HepG2 (cell line): Measurements from ENCODE around the gene STBD1. TPM values are rescaled to one million over a fixed set of nuclear protein-coding genes. Genes with fewer than 3 reads are reported as not detected.

Experiments used
- ARID4A ChIP-seq: sonication (generic); formaldehyde crosslinking; IDR thresholded peaks from 2 replicates; pipeline ENCODE4 v1.5.0; 2020; ENCODE audit warnings: mild to moderate bottlenecking, missing genetic modification reagents, borderline replicate concordance
- CENPBD1 ChIP-seq: sonication (generic); formaldehyde crosslinking; IDR thresholded peaks from 2 replicates; pipeline ENCODE4 v1.8.0; 2022; ENCODE audit warnings: missing genetic modification reagents, low read depth, mild to moderate bottlenecking, borderline replicate concordance
- HCFC1 ChIP-seq: fragments of 150-350 bp; IDR thresholded peaks from 2 replicates; pipeline ENCODE4 v1.6.1; 2014; ENCODE audit warnings: low read depth, low read length
- KDM3A ChIP-seq: IDR thresholded peaks from 2 replicates; pipeline ENCODE4 v1.6.1; 2018; ENCODE audit warnings: low read depth, missing compliant biosample characterization
- MED13 ChIP-seq: sonication (generic); formaldehyde crosslinking; IDR thresholded peaks from 2 replicates; pipeline ENCODE4 v1.5.0; 2020; ENCODE audit warnings: missing genetic modification reagents
- NCOR1 ChIP-seq: fragments of 200-600 bp; sonication (generic); IDR thresholded peaks from 2 replicates; pipeline ENCODE4 v1.7.0; 2017; ENCODE audit warnings: antibody characterized with exemption, low read length, borderline replicate concordance
- PHF8 ChIP-seq: sonication (generic); formaldehyde crosslinking; IDR thresholded peaks from 2 replicates; pipeline ENCODE4 v1.5.0; 2020; ENCODE audit warnings: missing genetic modification reagents
- SIX1 ChIP-seq: sonication (generic); formaldehyde crosslinking; IDR thresholded peaks from 2 replicates; pipeline ENCODE4 v1.4.0; 2020; ENCODE audit warnings: missing genetic modification reagents, borderline replicate concordance
- SMAD9 ChIP-seq: sonication (generic); formaldehyde crosslinking; IDR thresholded peaks from 2 replicates; pipeline ENCODE4 v1.5.1; 2020; ENCODE audit warnings: mild to moderate bottlenecking, missing genetic modification reagents
- SNAI1 ChIP-seq: sonication (generic); formaldehyde crosslinking; IDR thresholded peaks from 2 replicates; pipeline ENCODE4 v1.5.0; 2020; ENCODE audit warnings: mild to moderate bottlenecking, missing genetic modification reagents, borderline replicate concordance
- SP140L ChIP-seq: sonication (generic); formaldehyde crosslinking; IDR thresholded peaks from 2 replicates; pipeline ENCODE4 v1.4.0; 2020; ENCODE audit warnings: missing genetic modification reagents, borderline replicate concordance
- SRY ChIP-seq: sonication (generic); formaldehyde crosslinking; IDR thresholded peaks from 2 replicates; pipeline ENCODE4 v1.8.0; 2022; ENCODE audit warnings: mild to moderate bottlenecking, missing genetic modification reagents
- ZBTB20 ChIP-seq: sonication (generic); formaldehyde crosslinking; IDR thresholded peaks from 2 replicates; pipeline ENCODE4 v1.8.1; 2023; ENCODE audit warnings: missing genetic modification reagents, low read depth, mild to moderate bottlenecking, borderline replicate concordance
- ZNF124 ChIP-seq: sonication (generic); formaldehyde crosslinking; IDR thresholded peaks from 2 replicates; pipeline ENCODE4 v1.4.0; 2020; ENCODE audit warnings: missing genetic modification reagents
- ZNF784 ChIP-seq: sonication (generic); formaldehyde crosslinking; IDR thresholded peaks from 2 replicates; pipeline ENCODE4 v1.5.1; 2020; ENCODE audit warnings: missing genetic modification reagents, mild to moderate bottlenecking, borderline replicate concordance
- ZNF841 ChIP-seq: sonication (generic); formaldehyde crosslinking; IDR thresholded peaks from 2 replicates; pipeline ENCODE4 v1.8.1; 2023; ENCODE audit warnings: missing genetic modification reagents, borderline replicate concordance
- ZSCAN29 ChIP-seq: sonication (generic); formaldehyde crosslinking; conservative IDR thresholded peaks from 2 replicates; pipeline ENCODE4 v1.4.0; 2020; ENCODE audit warnings: mild to moderate bottlenecking, missing genetic modification reagents
- polyA plus RNA-seq, 8 experiments: library from polyadenylated mRNA; depleted of rRNA in 3 of 8; stranded (reverse) in 7 of 8; unstranded in 1 of 8; fragments of >200 nt; fragmentation: Illumina TruSeq in 4 of 8; extraction: Trizol in 4 of 8; gene quantifications; 2 replicates each; pipeline versions ENCODE4 v1.2.1 to v1.2.3, GENCODE V29; 2011 to 2016; ENCODE audit warnings: low read depth in 4 of 8, missing spikeins in 1 of 8, mixed read lengths in 1 of 8; ENCODE audit not compliant: insufficient read depth in 1 of 8
- total RNA-seq, 5 experiments: library from RNA; depleted of rRNA; stranded (reverse); fragments of >200 nt; fragmentation: Illumina TruSeq; extraction: Trizol; gene quantifications; 2 replicates each; pipeline ENCODE4 v1.2.3, GENCODE V29; 2016; ENCODE audit warnings: low read depth in 1 of 5
- TF ChIP-seq, protein P1 (sequence below): sonication (generic); formaldehyde crosslinking; IDR thresholded peaks from 2 replicates; pipeline ENCODE4 v1.4.0; 2020; ENCODE audit warnings: mild to moderate bottlenecking, missing genetic modification reagents, borderline replicate concordance

Gene STBD1
- total and polyA plus RNA-seq, 2 of the 13 experiments (the other 11 are each of a cell fraction or from before 2014, with no cell fraction given): 2.8 to 4.3 TPM

- TF ChIP-seq, protein P1, sequence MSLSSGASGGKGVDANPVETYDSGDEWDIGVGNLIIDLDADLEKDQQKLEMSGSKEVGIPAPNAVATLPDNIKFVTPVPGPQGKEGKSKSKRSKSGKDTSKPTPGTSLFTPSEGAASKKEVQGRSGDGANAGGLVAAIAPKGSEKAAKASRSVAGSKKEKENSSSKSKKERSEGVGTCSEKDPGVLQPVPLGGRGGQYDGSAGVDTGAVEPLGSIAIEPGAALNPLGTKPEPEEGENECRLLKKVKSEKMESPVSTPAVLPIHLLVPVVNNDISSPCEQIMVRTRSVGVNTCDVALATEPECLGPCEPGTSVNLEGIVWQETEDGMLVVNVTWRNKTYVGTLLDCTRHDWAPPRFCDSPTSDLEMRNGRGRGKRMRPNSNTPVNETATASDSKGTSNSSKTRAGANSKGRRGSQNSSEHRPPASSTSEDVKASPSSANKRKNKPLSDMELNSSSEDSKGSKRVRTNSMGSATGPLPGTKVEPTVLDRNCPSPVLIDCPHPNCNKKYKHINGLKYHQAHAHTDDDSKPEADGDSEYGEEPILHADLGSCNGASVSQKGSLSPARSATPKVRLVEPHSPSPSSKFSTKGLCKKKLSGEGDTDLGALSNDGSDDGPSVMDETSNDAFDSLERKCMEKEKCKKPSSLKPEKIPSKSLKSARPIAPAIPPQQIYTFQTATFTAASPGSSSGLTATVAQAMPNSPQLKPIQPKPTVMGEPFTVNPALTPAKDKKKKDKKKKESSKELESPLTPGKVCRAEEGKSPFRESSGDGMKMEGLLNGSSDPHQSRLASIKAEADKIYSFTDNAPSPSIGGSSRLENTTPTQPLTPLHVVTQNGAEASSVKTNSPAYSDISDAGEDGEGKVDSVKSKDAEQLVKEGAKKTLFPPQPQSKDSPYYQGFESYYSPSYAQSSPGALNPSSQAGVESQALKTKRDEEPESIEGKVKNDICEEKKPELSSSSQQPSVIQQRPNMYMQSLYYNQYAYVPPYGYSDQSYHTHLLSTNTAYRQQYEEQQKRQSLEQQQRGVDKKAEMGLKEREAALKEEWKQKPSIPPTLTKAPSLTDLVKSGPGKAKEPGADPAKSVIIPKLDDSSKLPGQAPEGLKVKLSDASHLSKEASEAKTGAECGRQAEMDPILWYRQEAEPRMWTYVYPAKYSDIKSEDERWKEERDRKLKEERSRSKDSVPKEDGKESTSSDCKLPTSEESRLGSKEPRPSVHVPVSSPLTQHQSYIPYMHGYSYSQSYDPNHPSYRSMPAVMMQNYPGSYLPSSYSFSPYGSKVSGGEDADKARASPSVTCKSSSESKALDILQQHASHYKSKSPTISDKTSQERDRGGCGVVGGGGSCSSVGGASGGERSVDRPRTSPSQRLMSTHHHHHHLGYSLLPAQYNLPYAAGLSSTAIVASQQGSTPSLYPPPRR (CRISPR knock-in tag): peak; percentile 40; the same call in 1 of the 2 replicates
- TF ChIP-seq ZNF124 (CRISPR knock-in tag) (no peak), HCFC1 (no peak), CENPBD1 (CRISPR knock-in tag) (no peak), SIX1 (CRISPR knock-in tag) (no peak), SP140L (CRISPR knock-in tag) (no peak), ZBTB20 (CRISPR knock-in tag) (no peak; the same call in 1 of the 2 replicates), ARID4A (CRISPR knock-in tag) (peak; percentile 55; the same call in 1 of the 2 replicates), SRY (CRISPR knock-in tag) (no peak), ZNF784 (CRISPR knock-in tag) (peak; percentile 51; the same call in 1 of the 2 replicates), SNAI1 (CRISPR knock-in tag) (no peak), MED13 (CRISPR knock-in tag) (no peak), KDM3A (no peak), PHF8 (no peak), ZSCAN29 (CRISPR knock-in tag) (no peak), SMAD9 (no peak), NCOR1 (no peak; the same call in 1 of the 2 replicates), ZNF841 (CRISPR knock-in tag) (no peak)
Observed at GRCh38 chr4:76308548-76308947, 2.0 kb downstream of the STBD1 start (continued).
